ENCODE results near the gene TCIRG1.

TCIRG1 gene

DNA sequence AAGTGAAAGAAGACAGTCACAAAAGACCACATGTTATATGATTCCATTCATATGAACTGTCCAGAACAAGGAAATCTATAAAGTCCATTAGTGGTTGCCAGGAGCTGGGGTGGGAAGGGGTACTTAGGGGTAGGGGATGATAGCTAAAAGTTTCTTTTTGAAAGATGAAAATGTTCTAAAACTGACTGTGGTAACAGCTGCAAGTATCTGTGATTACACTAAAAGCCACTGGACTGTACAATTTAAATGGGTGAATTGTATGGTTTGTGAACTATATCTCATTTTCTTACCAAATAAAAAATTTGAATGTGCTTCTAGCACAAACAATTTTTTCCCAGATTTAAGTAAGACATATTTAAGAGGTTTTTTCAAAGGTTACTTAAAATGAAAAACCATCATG lies 60.2 kb downstream of the TCIRG1 start:
- DNase-seq (ENCODE audit: low read depth) = no peak
- TF ChIP-seq, protein P1, sequence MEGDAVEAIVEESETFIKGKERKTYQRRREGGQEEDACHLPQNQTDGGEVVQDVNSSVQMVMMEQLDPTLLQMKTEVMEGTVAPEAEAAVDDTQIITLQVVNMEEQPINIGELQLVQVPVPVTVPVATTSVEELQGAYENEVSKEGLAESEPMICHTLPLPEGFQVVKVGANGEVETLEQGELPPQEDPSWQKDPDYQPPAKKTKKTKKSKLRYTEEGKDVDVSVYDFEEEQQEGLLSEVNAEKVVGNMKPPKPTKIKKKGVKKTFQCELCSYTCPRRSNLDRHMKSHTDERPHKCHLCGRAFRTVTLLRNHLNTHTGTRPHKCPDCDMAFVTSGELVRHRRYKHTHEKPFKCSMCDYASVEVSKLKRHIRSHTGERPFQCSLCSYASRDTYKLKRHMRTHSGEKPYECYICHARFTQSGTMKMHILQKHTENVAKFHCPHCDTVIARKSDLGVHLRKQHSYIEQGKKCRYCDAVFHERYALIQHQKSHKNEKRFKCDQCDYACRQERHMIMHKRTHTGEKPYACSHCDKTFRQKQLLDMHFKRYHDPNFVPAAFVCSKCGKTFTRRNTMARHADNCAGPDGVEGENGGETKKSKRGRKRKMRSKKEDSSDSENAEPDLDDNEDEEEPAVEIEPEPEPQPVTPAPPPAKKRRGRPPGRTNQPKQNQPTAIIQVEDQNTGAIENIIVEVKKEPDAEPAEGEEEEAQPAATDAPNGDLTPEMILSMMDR (IDR thresholded peaks at IDR 0.05; ENCODE audit: low read length, missing control alignments) = no peak
- H3K4me3 ChIP-seq (replicated peaks; ENCODE audit: low read depth, low read length) = no peak overlapping the region

DNA sequence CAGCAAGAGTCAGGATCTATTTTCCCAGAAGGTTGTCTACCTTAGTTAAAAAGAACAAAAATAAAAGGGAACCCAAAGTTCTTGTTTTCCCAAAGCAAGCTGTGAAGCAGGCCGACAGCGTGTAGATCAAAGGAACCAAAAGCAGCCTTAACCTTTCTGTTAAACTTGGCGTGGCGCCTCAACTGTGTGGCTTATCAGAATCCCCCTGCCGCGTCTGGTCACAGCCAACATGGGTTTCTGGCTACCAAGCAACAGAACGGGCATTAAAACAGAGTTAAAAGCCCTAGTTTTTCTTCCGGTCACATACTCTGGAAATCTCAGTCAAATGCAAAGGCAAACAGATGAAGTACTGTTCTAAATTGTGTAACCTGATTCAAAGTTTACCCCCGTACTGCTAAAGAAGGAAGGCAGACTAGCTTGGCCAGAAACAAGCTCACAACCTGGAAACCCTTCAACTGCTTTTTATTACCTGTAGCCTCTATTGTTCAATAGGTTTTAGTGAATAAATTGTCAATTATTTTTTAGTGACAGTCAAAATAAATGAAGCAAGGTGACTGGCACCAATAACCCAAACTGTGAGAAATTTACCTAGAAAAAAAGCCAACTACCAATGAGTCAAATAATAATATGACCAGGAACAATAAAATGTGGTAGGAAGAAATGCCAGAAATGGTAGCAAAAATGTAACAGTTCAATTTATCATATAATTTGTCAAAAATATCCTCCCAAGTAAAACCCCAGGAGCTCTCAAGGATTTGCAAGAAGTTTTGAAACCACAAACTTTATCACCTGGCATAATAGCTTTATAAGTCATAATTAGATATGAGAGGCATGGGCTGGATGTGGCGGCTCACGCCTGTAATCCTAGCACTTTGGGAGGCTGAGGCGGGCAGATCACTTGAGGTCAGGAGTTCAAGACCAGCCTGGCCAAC lies 60.9 kb downstream of the TCIRG1 start:
- no peak overlapping the region for H3K4me3 ChIP-seq (replicated peaks; ENCODE audit: low read depth, low read length)
- TF ChIP-seq, protein P1 (IDR thresholded peaks at IDR 0.05; ENCODE audit: low read length, missing control alignments) = no peak
- peak; percentile 31 for DNase-seq (ENCODE audit: low read depth)
